Osteocyte (in vitro differentiated cells): ENCODE measurements around the gene NBDY. TPM values are rescaled to one million over a fixed set of nuclear protein-coding genes. Genes with fewer than 3 reads are reported as not detected.

Source experiments
- DNase-seq: peaks from one replicate; pipeline ENCODE4 v3.0.0; 2021; ENCODE audit warnings: mixed read lengths; ENCODE audit not compliant: unreplicated experiment; ENCODE audit errors: extremely low spot score
- H3K27ac Mint-ChIP-seq: one replicate; pipeline ENCODE4 v1.8.0; 2021; ENCODE audit warnings: mild to moderate bottlenecking, mixed read lengths; ENCODE audit not compliant: unreplicated experiment
- H3K27me3 Mint-ChIP-seq: one replicate; pipeline ENCODE4 v1.8.0; 2021; ENCODE audit warnings: mixed read lengths; ENCODE audit not compliant: unreplicated experiment
- H3K36me3 Mint-ChIP-seq: one replicate; pipeline ENCODE4 v1.8.0; 2021; ENCODE audit warnings: mixed read lengths; ENCODE audit not compliant: unreplicated experiment
- H3K4me1 Mint-ChIP-seq: one replicate; pipeline ENCODE4 v1.8.0; 2021; ENCODE audit warnings: mixed read lengths; ENCODE audit not compliant: unreplicated experiment
- H3K4me3 Mint-ChIP-seq: one replicate; pipeline ENCODE4 v1.8.0; 2021; ENCODE audit warnings: mild to moderate bottlenecking, moderate library complexity, mixed read lengths; ENCODE audit not compliant: unreplicated experiment
- H3K9me3 Mint-ChIP-seq: one replicate; pipeline ENCODE4 v1.8.0; 2021; ENCODE audit warnings: mixed read lengths; ENCODE audit not compliant: unreplicated experiment
- CTCF ChIP-seq: fragments of 200-600 bp; sonication (generic); IDR thresholded peaks from 2 replicates; pipeline ENCODE4 v1.5.0; 2021; ENCODE audit warnings: antibody characterized with exemption, mild to moderate bottlenecking, moderate library complexity
- total RNA-seq: library from RNA; stranded (reverse); gene quantifications from 2 replicates; pipeline ENCODE4 v1.2.1, GENCODE V29; 2021

The NBDY gene
- total RNA-seq, 1 donor from 2014 or later: 61.1 TPM

- no peak for TF ChIP-seq CTCF
- H3K27me3 Mint-ChIP-seq: no peaks in the 10 kb centered on the region
- H3K4me1 Mint-ChIP-seq: no peaks in the 10 kb centered on the region
- no peak overlapping the region for H3K27ac Mint-ChIP-seq
- H3K9me3 Mint-ChIP-seq: no peaks in the 10 kb centered on the region
- H3K36me3 Mint-ChIP-seq: peaks cover 2% of the 10 kb centered on the region
- no peak overlapping the region for H3K4me3 Mint-ChIP-seq
- no peak for DNase-seq
These were observed 58.1 kb downstream of the NBDY start for GRCh38 chrX:56786889-56787733.

DNA sequence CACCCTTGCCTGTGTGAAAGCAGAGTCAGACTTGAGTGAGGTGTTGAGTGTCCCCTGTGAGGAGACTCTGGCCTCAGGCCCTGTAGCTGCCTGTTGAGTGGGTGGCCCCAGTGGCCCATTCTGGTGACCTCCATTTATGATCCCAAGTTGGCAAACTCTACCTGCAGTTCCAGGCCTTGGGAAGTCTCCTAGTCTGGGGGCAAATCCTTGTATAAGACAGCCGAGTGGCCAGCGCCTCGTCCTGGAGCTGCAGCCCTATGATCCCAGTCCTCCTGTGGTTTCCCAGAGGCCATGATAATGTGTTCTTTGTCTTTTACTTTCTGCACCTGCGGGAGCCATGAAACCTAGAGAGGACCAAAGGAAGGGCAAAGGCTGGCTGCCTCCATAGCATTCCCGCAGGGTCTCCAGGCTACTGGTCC is 58.7 kb downstream of the NBDY start:
- no peak for DNase-seq
- no peaks in the 10 kb centered on the region for H3K4me1 Mint-ChIP-seq
- H3K27ac Mint-ChIP-seq: no peak overlapping the region
- TF ChIP-seq CTCF: no peak
- H3K36me3 Mint-ChIP-seq: peaks cover 2% of the 10 kb centered on the region
- no peaks in the 10 kb centered on the region for H3K27me3 Mint-ChIP-seq
- H3K9me3 Mint-ChIP-seq: no peaks in the 10 kb centered on the region
- no peak overlapping the region for H3K4me3 Mint-ChIP-seq

DNA sequence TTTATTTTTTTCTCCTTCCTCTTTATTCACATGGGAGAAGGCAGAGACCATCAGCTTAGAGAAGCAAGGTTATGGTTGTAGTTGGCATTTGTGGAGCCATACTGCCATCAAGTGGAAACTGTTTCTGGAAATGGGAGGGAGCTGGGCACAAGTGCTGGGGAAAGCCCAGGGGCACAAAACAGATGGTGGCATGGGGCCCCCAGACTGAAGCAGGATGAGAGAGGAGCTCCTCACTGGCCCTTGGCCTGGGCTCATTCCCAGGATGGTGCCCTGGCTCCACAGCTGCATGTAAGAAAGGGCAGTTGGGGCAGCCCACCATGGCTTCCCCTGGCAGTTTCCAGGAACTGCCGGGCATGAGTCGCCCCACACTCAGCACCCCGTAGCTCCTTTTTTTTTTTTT is 59.2 kb downstream of the NBDY start:
- Mint-ChIP-seq H3K4me1 (no peaks in the 10 kb centered on the region), H3K36me3 (peaks cover 3% of the 10 kb centered on the region), H3K27me3 (no peaks in the 10 kb centered on the region), H3K4me3 (no peak overlapping the region), H3K27ac (no peak overlapping the region), H3K9me3 (no peaks in the 10 kb centered on the region)
- no peak for TF ChIP-seq CTCF
- DNase-seq: no peak

DNA sequence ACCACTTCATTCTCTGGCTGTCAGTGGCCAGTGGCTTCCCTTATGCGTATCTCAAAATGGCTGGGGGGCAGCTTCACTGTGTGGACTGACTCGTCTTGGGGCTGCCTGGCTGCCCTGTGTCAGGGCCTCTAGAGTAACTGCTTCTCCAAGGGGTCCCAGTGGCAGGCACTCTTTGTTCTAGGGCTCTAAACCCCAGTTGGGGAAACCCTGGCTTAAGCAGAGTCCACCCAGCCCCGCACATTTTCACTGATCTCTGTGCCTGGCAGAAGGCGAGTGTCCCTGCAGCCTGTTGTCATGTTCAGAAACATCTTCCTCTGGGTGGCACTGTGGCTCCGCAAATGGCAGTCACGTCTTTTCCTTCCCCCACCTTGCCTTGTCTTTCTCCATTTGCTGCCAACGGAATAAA is 59.7 kb downstream of the NBDY start:
- DNase-seq: no peak
- no peak for TF ChIP-seq CTCF
- Mint-ChIP-seq H3K4me3 (no peak overlapping the region), H3K36me3 (peaks cover 6% of the 10 kb centered on the region), H3K27ac (no peak overlapping the region), H3K4me1 (no peaks in the 10 kb centered on the region), H3K9me3 (no peaks in the 10 kb centered on the region), H3K27me3 (no peaks in the 10 kb centered on the region)

GRCh38 chrX:56789518-56790070 is 60.6 kb downstream of the NBDY start:
- no peak for TF ChIP-seq CTCF
- Mint-ChIP-seq H3K27ac (no peak overlapping the region), H3K27me3 (no peaks in the 10 kb centered on the region), H3K4me3 (no peak overlapping the region), H3K9me3 (no peaks in the 10 kb centered on the region), H3K4me1 (no peaks in the 10 kb centered on the region), H3K36me3 (peaks cover 6% of the 10 kb centered on the region)
- no peak for DNase-seq
